ENCODE measurements around the gene RNLS.

Gene RNLS

DNA sequence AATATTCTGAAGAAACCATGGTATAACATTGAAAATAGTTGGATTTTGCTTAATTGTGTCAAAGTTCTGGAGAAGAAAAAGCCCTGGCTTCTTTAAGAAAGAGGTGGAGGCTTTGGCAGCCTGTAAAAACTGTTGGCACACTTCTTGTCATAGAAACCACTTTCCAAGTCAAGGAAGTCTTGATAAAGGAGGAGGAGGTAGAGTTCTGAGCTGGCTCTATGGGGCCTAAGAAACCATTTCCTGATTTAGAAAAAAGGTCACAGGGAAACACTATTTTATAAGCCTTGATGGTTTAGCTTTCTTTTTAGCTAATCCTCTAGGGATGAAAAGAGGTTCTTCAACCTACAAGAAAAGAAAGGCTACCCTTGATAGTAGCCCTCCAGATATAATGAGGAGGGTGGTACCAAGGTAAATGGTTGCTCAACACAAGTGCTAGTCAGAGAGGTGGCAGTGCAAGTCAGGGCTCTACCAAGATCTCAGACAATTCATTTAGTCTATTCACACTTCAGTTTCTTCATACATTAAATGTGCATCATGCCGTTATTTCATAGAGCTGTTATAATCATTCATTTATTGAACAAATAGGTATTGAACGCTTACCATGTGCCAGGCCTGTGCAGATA is 346.9 kb downstream of the RNLS start:
- Mint-ChIP-seq H3K4me1 (ENCODE audit: low read depth) (peaks cover 8% of the 10 kb centered on the region), H3K9me3 (peaks cover 12% of the 10 kb centered on the region), H3K36me3 (ENCODE audit: low read depth) (peaks cover 8% of the 10 kb centered on the region), H3K27ac (no peak overlapping the region), H3K27me3 (ENCODE audit: low read depth) (peaks cover 9% of the 10 kb centered on the region), H3K4me3 (no peak overlapping the region)

DNA sequence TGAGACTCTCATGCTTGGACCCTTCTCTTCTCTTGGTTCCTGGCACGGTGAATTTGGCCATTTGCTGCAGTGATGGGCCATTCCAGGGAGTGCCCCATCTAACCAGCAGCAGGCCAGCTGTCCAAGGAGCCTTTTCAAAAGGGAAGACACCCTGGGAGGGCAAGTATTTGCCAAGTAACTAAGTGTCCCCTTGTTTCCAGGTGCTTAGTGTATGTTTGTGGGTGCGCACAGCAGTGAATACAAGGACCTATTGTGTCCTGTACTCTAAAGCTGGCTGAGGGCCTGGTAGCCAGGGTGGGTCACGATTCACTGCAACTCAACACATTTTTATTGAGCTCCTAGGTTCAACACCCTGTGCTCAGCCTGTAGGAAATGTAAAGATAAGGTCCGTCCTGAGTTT is 348.8 kb downstream of the RNLS start:
- peaks cover 25% of the 10 kb centered on the region for H3K9me3 Mint-ChIP-seq
- H3K4me1 Mint-ChIP-seq (ENCODE audit: low read depth): peaks cover 8% of the 10 kb centered on the region
- H3K4me3 Mint-ChIP-seq: no peak overlapping the region
- peaks cover 12% of the 10 kb centered on the region for H3K27me3 Mint-ChIP-seq (ENCODE audit: low read depth)
- no peak overlapping the region for H3K27ac Mint-ChIP-seq
- H3K36me3 Mint-ChIP-seq (ENCODE audit: low read depth): peaks cover 13% of the 10 kb centered on the region

GRCh38 chr10:88233870-88234269 is 349.2 kb downstream of the RNLS start:
- Mint-ChIP-seq H3K27ac (no peak overlapping the region), H3K27me3 (ENCODE audit: low read depth) (peaks cover 9% of the 10 kb centered on the region), H3K9me3 (peaks cover 25% of the 10 kb centered on the region), H3K4me1 (ENCODE audit: low read depth) (peaks cover 8% of the 10 kb centered on the region), H3K36me3 (ENCODE audit: low read depth) (peaks cover 13% of the 10 kb centered on the region), H3K4me3 (no peak overlapping the region)

- Mint-ChIP-seq H3K4me1 (ENCODE audit: low read depth) (peaks cover 11% of the 10 kb centered on the region), H3K9me3 (peaks cover 29% of the 10 kb centered on the region), H3K27ac (no peak overlapping the region), H3K36me3 (ENCODE audit: low read depth) (peaks cover 18% of the 10 kb centered on the region), H3K4me3 (no peak overlapping the region), H3K27me3 (ENCODE audit: low read depth) (peaks cover 12% of the 10 kb centered on the region)
Observed at GRCh38 chr10:88232983-88233543, 350.1 kb downstream of the RNLS start.

DNA sequence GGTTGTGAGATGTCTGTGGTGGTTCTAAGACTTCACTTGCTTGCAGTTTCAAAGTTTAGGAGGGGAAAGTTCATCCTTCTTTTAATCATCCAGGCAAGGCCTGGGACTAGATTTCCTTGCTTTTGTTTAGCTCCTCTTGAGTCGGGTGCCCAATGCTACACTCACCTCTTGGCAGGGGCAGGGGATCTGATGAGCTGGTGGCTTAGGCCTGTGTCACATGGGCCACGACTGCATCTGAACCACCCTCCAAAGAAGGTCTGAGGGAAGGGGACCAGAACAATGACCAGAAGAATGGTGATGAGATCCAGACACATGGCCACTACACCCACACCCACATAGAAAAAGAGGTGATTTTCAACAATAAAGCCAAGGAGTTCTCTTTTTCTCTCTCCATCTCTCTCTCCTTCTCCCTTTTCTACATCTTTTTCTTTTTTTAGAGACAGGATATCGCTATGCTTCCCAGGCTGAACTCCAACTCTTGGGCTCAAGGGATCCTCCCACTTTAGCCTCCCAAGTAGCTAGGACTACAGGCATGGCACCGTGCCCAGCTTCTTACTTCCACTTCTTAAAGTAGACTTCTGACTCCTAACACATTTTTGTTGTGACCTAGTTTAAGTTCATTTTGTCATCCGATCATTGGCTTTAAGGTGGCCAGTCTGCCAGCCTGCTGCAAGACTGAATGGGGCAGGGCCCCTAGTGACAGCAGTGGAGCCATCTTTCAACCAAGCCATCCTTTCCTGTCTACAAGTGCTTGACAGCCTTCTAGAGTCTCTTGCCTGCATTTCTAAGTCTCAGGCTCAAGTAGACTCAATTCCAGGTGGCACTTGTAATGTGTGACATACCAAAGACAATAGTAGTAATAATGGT is 350.9 kb downstream of the RNLS start:
- no peak overlapping the region for H3K27ac Mint-ChIP-seq
- peaks cover 18% of the 10 kb centered on the region for H3K36me3 Mint-ChIP-seq (ENCODE audit: low read depth)
- H3K4me1 Mint-ChIP-seq (ENCODE audit: low read depth): peaks cover 11% of the 10 kb centered on the region
- H3K9me3 Mint-ChIP-seq: peaks cover 29% of the 10 kb centered on the region
- H3K4me3 Mint-ChIP-seq: no peak overlapping the region
- H3K27me3 Mint-ChIP-seq (ENCODE audit: low read depth): peaks cover 12% of the 10 kb centered on the region

DNA sequence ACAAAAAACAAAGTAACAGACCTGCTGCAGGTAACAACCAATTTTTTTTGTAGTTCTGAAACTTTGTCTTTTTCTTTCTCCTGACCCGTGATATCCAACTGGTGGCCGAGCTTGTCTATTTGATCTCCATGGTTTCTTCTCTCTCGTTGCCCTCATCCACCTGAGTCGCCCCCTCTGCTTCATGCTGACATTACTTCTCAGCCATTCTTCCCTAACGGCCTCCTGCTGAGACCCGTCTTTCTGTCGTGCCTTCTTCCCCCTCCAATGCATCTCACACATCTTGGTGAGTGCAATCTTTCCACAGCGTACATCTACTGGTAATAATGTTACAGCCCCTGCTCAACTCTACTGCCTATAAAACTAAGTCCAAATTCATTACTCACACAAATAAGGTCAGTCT is 352.9 kb downstream of the RNLS start:
- Mint-ChIP-seq H3K27ac (no peak overlapping the region), H3K4me1 (ENCODE audit: low read depth) (peaks cover 5% of the 10 kb centered on the region), H3K4me3 (no peak overlapping the region), H3K36me3 (ENCODE audit: low read depth) (peaks cover 18% of the 10 kb centered on the region), H3K27me3 (ENCODE audit: low read depth) (peaks cover 12% of the 10 kb centered on the region), H3K9me3 (peaks cover 32% of the 10 kb centered on the region)

- peaks cover 16% of the 10 kb centered on the region for H3K27me3 Mint-ChIP-seq (ENCODE audit: low read depth)
- peaks cover 29% of the 10 kb centered on the region for H3K9me3 Mint-ChIP-seq
- H3K4me3 Mint-ChIP-seq: no peak overlapping the region
- H3K4me1 Mint-ChIP-seq (ENCODE audit: low read depth): peaks cover 3% of the 10 kb centered on the region
- H3K36me3 Mint-ChIP-seq (ENCODE audit: low read depth): peaks cover 16% of the 10 kb centered on the region
- no peak overlapping the region for H3K27ac Mint-ChIP-seq
Observed at GRCh38 chr10:88228130-88228529, 355.0 kb downstream of the RNLS start.

GRCh38 chr10:88227342-88228018 is 355.6 kb downstream of the RNLS start:
- Mint-ChIP-seq H3K27ac (no peak overlapping the region), H3K9me3 (peaks cover 27% of the 10 kb centered on the region), H3K4me1 (ENCODE audit: low read depth) (peaks cover 3% of the 10 kb centered on the region), H3K4me3 (no peak overlapping the region), H3K27me3 (ENCODE audit: low read depth) (peaks cover 16% of the 10 kb centered on the region), H3K36me3 (ENCODE audit: low read depth) (peaks cover 14% of the 10 kb centered on the region)

DNA sequence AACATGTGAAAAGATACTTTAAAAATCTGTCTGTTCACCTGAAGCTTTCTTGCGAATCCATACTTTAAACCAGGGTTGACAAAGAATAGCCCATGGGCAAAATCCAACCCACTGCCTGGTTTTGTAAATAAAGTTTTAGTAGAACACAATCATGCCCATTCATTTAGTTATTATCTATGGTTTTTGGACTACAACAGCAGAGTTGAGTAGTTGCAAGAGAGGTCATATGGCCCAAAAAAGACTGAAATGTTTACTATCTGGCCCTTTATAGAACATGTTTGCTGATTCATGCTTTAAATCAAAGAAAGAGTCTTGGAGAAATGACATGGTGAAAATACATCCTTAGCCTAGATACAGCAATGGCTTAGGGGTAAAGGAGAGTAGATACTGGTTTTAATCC is 356.2 kb downstream of the RNLS start:
- Mint-ChIP-seq H3K9me3 (peaks cover 21% of the 10 kb centered on the region), H3K4me3 (no peak overlapping the region), H3K36me3 (ENCODE audit: low read depth) (peaks cover 12% of the 10 kb centered on the region), H3K27ac (no peak overlapping the region), H3K4me1 (ENCODE audit: low read depth) (peaks cover 3% of the 10 kb centered on the region), H3K27me3 (ENCODE audit: low read depth) (peaks cover 16% of the 10 kb centered on the region)

DNA sequence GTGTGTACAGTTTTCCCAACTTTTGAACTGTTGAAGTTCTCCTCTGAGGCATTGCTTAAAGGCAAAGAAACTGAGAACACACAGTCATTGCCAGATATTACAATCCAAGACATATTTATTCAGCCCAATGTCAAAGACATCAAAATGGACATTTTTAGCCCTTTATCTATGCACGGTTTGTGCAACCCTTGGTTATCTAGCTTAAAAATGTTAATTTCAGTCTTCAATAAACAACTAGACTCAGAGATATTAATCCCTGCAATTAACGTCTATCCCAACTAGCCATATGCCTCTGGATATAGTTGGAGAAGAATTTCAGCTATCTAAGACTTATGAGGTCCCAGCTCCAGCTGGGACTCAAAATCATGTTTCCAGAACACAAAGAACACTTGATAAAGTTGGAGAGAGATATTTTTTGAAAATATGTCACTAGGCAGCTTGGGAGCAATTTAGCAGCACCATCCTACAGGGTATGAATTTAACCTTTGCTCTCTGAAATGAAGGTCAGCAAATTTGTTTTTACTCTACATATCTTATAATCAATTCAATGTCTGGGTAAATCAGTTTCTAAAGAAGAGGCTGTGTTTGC is 357.0 kb downstream of the RNLS start:
- Mint-ChIP-seq H3K27ac (no peak overlapping the region), H3K9me3 (peaks cover 20% of the 10 kb centered on the region), H3K4me1 (ENCODE audit: low read depth) (peaks cover 3% of the 10 kb centered on the region), H3K36me3 (ENCODE audit: low read depth) (peaks cover 12% of the 10 kb centered on the region), H3K27me3 (ENCODE audit: low read depth) (peaks cover 16% of the 10 kb centered on the region), H3K4me3 (no peak overlapping the region)

Data from T-helper 1 cell treated with Interleukin-12 subunit alpha and Interleukin-12 subunit beta and Interleukin-4 antibody, amounts not matched to agents 30 μg/mL and 1 μg/mL, for 36 hours (primary cell).